GM19099 (cell line): ENCODE measurements around the gene TYW1B.

Experiments
- POLR2A ChIP-seq: IDR thresholded peaks from 3 replicates; pipeline ENCODE4 v1.6.1; 2011; ENCODE audit warnings: low read depth; ENCODE audit not compliant: insufficient read length; ENCODE audit errors: extremely low read depth

TYW1B gene

DNA sequence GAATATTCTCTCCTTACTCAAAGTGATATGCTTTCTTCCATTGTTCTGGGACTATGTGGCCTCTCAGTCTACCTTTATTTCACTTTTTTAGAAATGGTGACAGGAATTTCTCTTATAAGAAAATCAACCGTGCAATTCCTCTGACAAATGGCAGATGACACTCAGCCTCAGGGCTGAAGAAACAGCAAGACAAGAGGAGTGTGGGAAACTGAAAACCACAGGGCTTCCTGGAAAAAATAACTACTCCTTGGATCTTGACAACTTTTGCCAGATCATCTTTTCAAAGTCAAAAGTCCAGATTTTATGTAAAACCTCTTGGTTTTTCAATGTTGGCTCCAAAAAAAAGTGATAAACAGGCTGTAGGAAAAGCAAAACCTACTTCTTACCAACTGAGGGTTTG is 121.5 kb downstream of the TYW1B start:
- TF ChIP-seq POLR2A, result no peak

DNA sequence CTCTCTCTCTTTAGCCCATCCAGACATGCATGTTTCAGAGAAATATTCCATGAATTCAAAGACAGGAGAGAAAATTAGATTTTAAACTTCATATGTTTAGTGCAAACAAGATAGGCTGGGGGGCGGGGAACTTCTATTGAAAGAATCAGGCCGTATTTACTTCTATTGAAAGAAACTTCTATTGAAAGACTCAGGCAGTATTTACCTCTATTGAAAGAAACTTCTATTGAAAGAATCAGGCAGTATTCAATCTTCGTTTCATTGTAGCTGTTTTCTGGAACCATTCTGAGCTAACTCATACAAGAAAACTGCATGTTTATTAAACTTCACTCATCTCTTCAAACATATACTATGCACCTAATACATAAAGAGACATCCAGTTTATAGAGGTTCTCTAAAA is 123.1 kb downstream of the TYW1B start:
- no peak for TF ChIP-seq POLR2A

DNA sequence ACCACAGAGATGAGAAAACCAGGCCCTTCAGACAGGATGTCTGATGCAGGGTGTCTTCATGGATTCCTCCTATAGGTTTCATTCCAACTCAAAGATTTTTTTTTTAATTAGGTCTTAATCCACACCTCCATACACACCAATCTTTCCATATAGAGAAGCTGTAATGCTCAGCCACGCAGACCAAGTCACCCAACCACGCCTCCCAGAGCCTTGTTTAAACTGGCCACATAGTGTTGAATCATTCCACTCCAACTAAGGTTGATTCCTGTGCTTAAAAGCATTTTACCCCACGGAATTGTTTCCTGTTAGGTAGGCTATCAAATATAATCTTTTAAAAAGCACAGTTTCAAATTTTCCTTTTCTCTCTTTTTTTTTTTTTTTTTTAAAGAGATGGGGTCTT is 153.6 kb downstream of the TYW1B start:
- TF ChIP-seq POLR2A, result no peak

DNA sequence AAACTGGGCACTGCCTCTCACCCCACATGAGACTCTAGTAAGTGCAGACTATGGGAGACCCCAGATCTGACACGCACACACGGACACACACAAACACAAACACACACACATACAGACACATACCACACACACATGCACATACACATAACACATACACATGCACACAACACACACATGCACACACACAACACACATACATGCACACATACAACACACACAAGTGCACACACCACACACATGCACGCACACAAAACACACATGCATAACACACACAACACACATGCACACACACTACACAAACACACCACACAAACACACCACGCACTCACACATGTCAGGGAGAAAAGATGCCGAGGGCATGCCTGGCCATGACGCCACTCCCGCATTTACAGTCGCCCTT is 205.5 kb downstream of the TYW1B start:
- no peak for TF ChIP-seq POLR2A

DNA sequence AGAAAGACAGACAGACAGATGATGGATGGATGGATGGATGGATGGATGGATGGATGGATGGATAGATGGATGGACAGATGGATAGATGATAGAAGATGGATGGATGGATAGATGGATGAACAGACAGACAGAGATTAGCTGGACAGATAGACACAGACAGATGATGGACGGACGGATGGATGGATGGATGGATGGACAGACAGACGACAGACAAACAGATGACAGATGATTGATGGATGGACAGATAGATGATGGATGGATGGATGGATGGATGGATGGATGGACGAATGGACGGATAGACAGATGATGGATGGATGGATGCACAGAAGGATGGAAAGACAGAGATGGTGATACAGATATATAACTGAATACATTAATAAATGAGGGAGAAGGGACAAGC is 224.9 kb downstream of the TYW1B start:
- no peak for TF ChIP-seq POLR2A

DNA sequence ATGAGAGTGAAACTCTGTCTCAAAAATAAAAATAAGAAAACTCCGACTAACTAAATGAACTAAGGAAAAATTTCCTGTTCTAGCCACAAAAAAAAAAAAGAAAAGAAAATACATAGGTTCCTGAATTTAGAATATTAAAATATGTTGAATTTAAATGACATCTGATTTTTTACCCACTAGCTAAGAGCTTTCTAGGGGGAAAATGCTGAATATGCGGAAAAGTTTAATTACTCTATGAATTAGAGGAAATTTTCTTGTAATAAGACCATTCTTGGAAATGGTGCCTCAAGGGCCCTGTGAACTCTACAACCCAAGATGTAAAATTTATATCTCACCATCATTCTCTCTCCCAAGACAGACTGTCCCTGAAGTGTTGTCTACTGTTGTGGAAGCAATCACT is 250.9 kb downstream of the TYW1B start:
- no peak for TF ChIP-seq POLR2A

DNA sequence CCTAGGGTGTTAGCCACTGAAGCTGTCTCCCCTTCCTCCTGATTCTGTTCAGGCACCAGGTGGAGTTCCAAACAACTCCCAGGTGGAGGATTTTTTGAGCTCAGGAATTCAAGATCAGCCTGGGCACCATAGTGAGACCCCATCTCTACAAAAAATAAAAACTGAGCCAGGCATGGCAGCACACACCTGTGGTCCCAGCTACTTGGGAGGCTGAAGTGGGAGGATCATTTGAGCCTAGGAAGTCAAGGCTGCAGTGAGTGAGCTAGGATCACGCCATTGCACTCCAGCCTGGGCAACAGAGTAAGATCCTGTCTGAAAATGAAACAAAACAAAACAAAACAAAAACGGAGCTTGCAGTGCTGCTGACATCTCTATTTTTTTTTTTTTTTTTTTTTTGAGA is 287.1 kb downstream of the TYW1B start:
- TF ChIP-seq POLR2A, result no peak

DNA sequence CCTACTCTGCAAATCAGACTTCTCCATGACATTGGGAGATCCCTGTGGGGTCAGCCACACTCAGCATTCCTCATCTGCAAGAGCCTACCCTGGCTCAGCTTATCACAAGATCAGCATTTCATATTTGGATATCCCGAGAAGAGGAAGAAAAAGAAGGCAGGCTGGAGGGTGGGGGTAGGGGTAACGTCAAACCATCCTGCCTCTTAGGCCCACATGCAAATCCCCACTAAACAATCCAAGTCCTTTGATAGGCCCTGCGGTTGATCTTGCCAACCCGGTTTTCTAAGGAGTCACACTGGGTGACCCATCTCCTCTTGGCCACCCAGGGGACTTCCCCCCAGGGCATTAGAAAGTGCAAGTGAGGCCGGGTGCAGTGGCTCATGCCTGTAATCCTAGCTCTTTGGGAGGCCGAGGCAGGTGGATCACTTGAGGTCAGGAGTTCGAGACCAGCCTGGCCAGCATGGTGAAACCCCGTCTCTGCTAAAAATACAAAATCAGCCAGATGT is 287.8 kb downstream of the TYW1B start:
- TF ChIP-seq POLR2A, result no peak

DNA sequence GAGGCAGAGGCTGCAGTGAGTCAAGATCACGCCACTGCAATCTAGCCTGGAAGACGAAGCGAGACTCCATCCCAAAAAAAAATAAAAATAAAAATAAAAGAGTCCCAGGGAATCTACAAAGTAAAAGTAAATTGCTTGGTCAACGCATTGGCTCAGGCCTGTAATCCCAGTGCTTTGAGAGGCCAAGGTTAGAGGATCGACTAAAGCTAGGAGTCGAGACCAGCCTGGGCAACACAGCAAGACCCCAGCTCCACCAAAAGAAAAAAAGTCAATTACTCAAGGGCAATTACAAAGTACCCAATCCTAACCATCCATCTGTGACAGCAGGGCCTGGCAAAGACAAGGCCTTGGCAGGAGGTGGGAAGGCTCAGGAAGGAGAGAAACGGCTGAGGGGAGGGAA is 288.3 kb downstream of the TYW1B start:
- no peak for TF ChIP-seq POLR2A

DNA sequence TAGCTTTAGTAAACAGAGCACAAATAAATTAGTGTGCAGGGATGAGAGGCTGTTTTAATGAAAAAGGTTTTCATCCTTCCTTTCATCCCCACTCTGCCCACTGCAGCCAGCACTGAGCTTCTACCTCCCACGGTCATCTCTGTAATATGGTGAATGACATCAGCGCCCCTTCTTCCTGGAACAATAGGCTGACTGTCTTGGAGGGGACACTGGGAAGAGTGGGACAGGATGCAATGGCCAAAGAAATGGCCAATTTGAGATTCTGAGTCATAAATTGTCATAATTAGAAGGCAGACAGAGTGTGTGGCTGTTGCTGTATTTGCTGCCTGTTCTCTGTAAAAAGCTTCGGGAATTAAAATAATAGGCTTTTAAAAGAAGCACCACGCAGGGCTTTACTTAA is 289.1 kb downstream of the TYW1B start:
- TF ChIP-seq POLR2A, result no peak

DNA sequence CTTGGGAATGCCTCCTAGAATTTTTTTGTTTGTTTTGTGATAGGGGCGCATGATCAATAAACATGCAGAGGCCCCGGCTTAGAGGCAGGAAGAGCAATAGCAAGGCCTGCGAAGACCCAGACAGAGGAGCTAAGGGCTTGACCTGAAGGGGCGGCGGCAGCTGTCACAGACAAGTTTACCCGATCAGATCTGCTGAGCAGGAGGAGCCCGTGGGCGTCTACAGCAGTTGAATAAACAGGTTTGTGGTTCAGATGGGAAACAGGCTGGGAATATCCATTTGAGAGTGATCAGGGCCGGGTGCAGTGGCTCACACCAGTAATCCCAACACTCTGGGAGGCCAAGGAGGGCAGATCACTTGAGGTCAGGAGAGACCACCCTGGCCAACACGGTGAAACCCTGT is 289.9 kb downstream of the TYW1B start:
- no peak for TF ChIP-seq POLR2A
